C4-2B (cell line): ENCODE results near the gene DKK3.

ENCODE experiments used
- ZFX ChIP-seq: fragments of 450-650 bp; IDR thresholded peaks from 2 replicates; pipeline ENCODE4 v1.6.1; 2017
- TF ChIP-seq, protein P1 (sequence below): fragments of 450-650 bp; conservative IDR thresholded peaks from 2 replicates; pipeline ENCODE4 v1.5.1; 2017; ENCODE audit warnings: mild to moderate bottlenecking

DNA sequence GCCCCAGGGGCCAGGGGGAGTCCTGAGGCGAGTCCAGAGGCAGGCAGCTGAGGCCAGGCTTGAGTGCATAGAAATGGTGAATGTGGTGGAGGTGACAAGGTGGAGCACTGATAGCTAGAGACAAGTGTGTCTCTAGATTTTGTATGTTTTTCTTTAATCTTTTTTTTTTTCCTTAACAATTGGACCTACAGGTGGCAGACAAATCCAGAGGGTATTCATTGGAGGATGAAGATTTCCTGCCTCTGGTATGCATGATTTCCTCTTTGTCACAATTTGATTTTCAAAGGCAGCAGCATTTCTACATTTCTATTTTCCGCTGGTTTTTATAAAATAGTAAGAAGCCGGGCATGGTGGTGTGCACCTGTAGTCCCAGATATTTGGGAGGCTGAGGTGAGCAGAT, 47.7 kb upstream of the DKK3 start:
- TF ChIP-seq, protein P1, sequence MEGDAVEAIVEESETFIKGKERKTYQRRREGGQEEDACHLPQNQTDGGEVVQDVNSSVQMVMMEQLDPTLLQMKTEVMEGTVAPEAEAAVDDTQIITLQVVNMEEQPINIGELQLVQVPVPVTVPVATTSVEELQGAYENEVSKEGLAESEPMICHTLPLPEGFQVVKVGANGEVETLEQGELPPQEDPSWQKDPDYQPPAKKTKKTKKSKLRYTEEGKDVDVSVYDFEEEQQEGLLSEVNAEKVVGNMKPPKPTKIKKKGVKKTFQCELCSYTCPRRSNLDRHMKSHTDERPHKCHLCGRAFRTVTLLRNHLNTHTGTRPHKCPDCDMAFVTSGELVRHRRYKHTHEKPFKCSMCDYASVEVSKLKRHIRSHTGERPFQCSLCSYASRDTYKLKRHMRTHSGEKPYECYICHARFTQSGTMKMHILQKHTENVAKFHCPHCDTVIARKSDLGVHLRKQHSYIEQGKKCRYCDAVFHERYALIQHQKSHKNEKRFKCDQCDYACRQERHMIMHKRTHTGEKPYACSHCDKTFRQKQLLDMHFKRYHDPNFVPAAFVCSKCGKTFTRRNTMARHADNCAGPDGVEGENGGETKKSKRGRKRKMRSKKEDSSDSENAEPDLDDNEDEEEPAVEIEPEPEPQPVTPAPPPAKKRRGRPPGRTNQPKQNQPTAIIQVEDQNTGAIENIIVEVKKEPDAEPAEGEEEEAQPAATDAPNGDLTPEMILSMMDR, result no peak
- no peak for TF ChIP-seq ZFX
